Tibial nerve (tissue), 4 donors: Measurements from ENCODE around the gene RAB39A. TPM values are rescaled to one million over a fixed set of nuclear protein-coding genes. Genes with fewer than 3 reads are reported as not detected.

Source experiments
- DNase-seq, 2 donors: peaks; one replicate each; pipeline ENCODE4 v3.0.0-alpha.2; 2019; ENCODE audit warnings: low spot score in 2 of 2
- H3K27ac ChIP-seq, 4 donors: fragments of 200-600 bp; sonication (generic) in 3 of 4; one replicate each; pipeline ENCODE4 v1.5.1; 2017 to 2019; ENCODE audit warnings: mild to moderate bottlenecking in 1 of 4
- H3K27me3 ChIP-seq, 2 donors: fragments of 200-600 bp; sonication (generic) in 1 of 2; one replicate each; pipeline versions ENCODE4 v1.5.1 to v1.6.0; 2017 to 2019
- H3K36me3 ChIP-seq, 3 donors: fragments of 200-600 bp; sonication (generic); one replicate each; pipeline ENCODE4 v1.5.1; 2018 to 2019
- H3K4me1 ChIP-seq, 4 donors: fragments of 200-600 bp; sonication (generic) in 3 of 4; one replicate each; pipeline ENCODE4 v1.5.1; 2017 to 2019
- H3K4me3 ChIP-seq, 4 donors: fragments of 200-600 bp; sonication (generic) in 3 of 4; one replicate each; pipeline ENCODE4 v1.5.1; 2017 to 2019; ENCODE audit warnings: mild to moderate bottlenecking in 1 of 4, moderate library complexity in 1 of 4
- H3K9me3 ChIP-seq, 4 donors: fragments of 200-600 bp; sonication (generic) in 3 of 4; one replicate each; pipeline ENCODE4 v1.5.1; 2017 to 2019
- CTCF ChIP-seq, 5 experiments: fragments of 200-600 bp in 3 of 5; fragments of 450-650 bp in 2 of 5; sonication (generic) in 3 of 5; IDR thresholded peaks; one replicate each; pipeline ENCODE4 v1.5.1; 2016 to 2019; ENCODE audit warnings: antibody characterized with exemption in 5 of 5, mild to moderate bottlenecking in 3 of 5, moderate library complexity in 2 of 5
- EP300 ChIP-seq, 2 donors: sonication (generic); formaldehyde crosslinking; IDR thresholded peaks; one replicate each; pipeline ENCODE4 v1.6.1; 2017; ENCODE audit warnings: antibody characterized with exemption in 2 of 2, mild to moderate bottlenecking in 1 of 2
- POLR2A ChIP-seq, 2 donors: fragments of 450-650 bp; IDR thresholded peaks; one replicate each; pipeline ENCODE4 v1.6.1; 2017; ENCODE audit warnings: antibody characterized with exemption in 2 of 2, mild to moderate bottlenecking in 2 of 2, moderate library complexity in 2 of 2
- WGBS, 2 donors: methylation state at CpG; one replicate each; pipeline ENCODE4 v1.1.5; 2018; 5-methylcytosine and 5-hydroxymethylcytosine counted together
- total RNA-seq, 4 donors: library from RNA; depleted of rRNA; stranded (reverse); fragments of >200 nt; gene quantifications; one replicate each; pipeline ENCODE4 v1.1.0, GENCODE V29; 2016

Gene RAB39A
- total RNA-seq, 4 donors from 2014 or later, result 0.63 to 2.4 (median 1.5) TPM; not detected in 1

GRCh38 chr11:108012139-108012725 lies 84.0 kb downstream of the RAB39A start:
- no peaks in the 10 kb centered on the region for H3K27me3 ChIP-seq
- H3K4me3 ChIP-seq, result no peak overlapping the region
- TF ChIP-seq EP300 (IDR thresholded peaks at IDR 0.05) (no peak), POLR2A (IDR thresholded peaks at IDR 0.05) (no peak), CTCF (IDR thresholded peaks at IDR 0.05) (no peak)
- H3K27ac ChIP-seq, result no peak overlapping the region
- peaks cover 0 to 57% (median 21%) of the 10 kb centered on the region in 4 donors for H3K4me1 ChIP-seq
- WGBS, 2 donors, result 95 to 96% methylated on average over 5 of the region's 5 CpGs
- DNase-seq, result no peak
- no peaks in the 10 kb centered on the region for H3K36me3 ChIP-seq
- H3K9me3 ChIP-seq, result no peaks in the 10 kb centered on the region

Other genes with a start within 250 kb of the RAB39A start
- 1 to 10 TPM in 2 of 4 donors, not detected in 2; 1.5 to 7.5 TPM for gene SLN, start 216.4 kb upstream of the RAB39A start, total RNA-seq
- 10 to 100 TPM in 1 of 4 donors, 1 to 10 TPM in 3; 3.7 to 15.5 (median 5.6) TPM for gene SLC35F2, start 69.7 kb upstream of the RAB39A start, total RNA-seq
- 10 to 100 TPM; 25.3 to 41.1 (median 32.3) TPM for gene CUL5, start 80.5 kb downstream of the RAB39A start, total RNA-seq
- gene ACAT1, start 193.1 kb downstream of the RAB39A start, total RNA-seq, result 100 to 1,000 TPM in 3 of 4 donors, 10 to 100 TPM in 1; 66.3 to 148 (median 121) TPM